Measurements from ENCODE around the gene NKD2. TPM values are rescaled to one million over a fixed set of nuclear protein-coding genes. Genes with fewer than 3 reads are reported as not detected.

Gene NKD2, protein sequence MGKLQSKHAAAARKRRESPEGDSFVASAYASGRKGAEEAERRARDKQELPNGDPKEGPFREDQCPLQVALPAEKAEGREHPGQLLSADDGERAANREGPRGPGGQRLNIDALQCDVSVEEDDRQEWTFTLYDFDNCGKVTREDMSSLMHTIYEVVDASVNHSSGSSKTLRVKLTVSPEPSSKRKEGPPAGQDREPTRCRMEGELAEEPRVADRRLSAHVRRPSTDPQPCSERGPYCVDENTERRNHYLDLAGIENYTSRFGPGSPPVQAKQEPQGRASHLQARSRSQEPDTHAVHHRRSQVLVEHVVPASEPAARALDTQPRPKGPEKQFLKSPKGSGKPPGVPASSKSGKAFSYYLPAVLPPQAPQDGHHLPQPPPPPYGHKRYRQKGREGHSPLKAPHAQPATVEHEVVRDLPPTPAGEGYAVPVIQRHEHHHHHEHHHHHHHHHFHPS
- polyA plus RNA-seq: not detected

GRCh38 chr5:1008451-1009358 is at the start of gene NKD2:
TSS of gene NKD2 (plus strand) at chr5:1008802. CDS start at chr5:1009058, 256 bp downstream.
- Mint-ChIP-seq H3K4me1 (peaks cover 2 to 7% (median 5%) of the 10 kb centered on the region in 3 donors), H3K4me3 (peak within 1 kb of the TSS in 3 of 4 donors; percentile 5 to 70 (median 55)), H3K27me3 (peaks cover 54% of the 10 kb centered on the region), H3K27ac (no peak within 1 kb of the TSS), H3K9me3 (no peaks in the 10 kb centered on the region), H3K36me3 (no peaks in the 10 kb centered on the region)

DNA sequence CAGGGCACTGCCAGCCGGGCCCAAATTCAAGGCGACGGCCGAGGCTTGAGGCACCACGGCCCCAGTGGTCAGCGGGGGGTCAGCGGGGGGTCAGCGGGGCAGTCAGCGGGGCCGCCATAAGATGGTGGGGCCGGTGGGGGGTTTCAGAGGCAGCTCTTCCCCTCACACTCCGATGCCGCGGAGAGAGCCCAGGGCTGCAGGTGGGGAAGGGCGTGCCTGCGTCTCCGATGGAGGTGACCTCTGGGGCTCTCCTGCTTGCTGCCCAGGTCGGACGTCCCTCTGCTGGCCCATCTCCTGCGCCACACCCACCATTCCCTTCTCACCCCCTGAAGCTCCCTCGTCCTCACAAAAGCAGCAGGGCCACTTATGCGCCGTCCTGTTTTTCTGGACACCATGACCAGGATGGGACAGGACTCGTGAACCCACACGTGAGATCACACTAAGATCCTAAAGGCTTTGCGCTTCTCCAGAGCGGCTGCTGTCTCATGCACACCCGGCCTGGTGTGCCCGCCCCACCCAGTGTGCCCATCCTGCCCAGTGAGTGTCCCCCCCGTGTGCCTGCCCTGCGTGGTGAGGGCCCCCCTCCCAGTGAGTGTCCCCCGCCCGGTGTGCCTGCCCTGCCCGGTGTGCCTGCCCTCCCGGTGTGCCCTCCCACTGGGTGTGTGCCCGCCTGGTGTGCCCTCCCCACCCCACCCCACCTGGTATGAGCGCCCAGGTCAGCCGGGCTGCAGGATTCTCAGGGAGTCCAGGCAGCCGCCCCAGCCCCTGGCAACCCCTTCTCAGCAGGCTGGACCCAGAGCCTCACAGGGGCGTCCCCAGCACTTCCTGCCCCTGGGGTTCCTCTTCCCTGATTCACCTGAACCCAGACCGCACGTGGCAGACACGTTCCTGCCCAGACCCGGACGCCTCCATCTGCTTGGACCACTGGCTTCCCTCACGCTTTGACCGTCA is 48.7 kb upstream of the NKD2 start:
- H3K36me3 Mint-ChIP-seq: no peaks in the 10 kb centered on the region
- H3K4me1 Mint-ChIP-seq: peaks cover 0 to 10% (median 0%) of the 10 kb centered on the region in 3 donors
- H3K27ac Mint-ChIP-seq: no peak overlapping the region
- H3K9me3 Mint-ChIP-seq: no peaks in the 10 kb centered on the region
- H3K4me3 Mint-ChIP-seq: no peak overlapping the region
- H3K27me3 Mint-ChIP-seq: peaks cover 58% of the 10 kb centered on the region

GRCh38 chr5:960551-960950 is 48.1 kb upstream of the NKD2 start:
- Mint-ChIP-seq H3K9me3 (no peaks in the 10 kb centered on the region), H3K4me3 (no peak overlapping the region), H3K27me3 (peaks cover 59% of the 10 kb centered on the region), H3K27ac (no peak overlapping the region), H3K4me1 (peaks cover 0 to 10% (median 2%) of the 10 kb centered on the region in 3 donors), H3K36me3 (no peaks in the 10 kb centered on the region)

DNA sequence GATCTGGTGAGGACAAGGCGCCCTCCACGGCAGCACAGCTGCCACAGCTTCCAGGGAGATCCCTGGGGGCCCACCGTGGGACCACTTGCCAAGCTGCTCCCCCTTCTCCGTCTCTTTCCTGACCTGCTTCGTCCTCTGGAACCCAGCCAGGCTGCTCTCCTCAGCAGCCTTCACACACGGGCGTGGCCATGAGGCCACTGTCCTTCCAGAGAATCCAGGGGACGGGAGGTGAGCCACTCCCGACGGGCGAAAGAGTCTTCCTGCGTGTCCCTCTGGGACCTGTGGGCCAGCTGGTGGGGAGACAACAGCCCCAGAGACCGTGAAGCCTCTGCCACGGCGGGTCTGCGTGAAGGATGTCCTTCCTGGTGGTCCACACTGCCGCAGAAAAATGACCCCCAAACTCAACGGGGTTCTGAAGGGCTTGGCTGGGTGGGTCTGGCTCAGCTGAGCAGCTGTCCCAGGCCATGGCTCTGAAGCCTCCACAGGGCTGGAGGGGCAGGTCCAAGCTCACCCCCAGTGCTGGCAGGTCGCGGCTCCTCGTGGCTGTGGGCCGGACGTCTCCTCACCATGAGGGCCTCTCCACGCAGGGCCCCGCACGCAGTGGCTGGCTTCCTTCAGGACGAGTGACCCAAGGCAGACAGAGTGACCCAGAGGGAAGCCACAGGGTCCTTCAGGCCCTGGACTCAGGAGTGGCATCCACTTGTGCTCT is 47.4 kb upstream of the NKD2 start:
- Mint-ChIP-seq H3K27me3 (peaks cover 60% of the 10 kb centered on the region), H3K36me3 (no peaks in the 10 kb centered on the region), H3K27ac (no peak overlapping the region), H3K9me3 (no peaks in the 10 kb centered on the region), H3K4me3 (no peak overlapping the region), H3K4me1 (peaks cover 0 to 10% (median 2%) of the 10 kb centered on the region in 3 donors)

- Mint-ChIP-seq H3K27me3 (peaks cover 59% of the 10 kb centered on the region), H3K27ac (no peak overlapping the region), H3K4me1 (peaks cover 0 to 10% (median 2%) of the 10 kb centered on the region in 3 donors), H3K4me3 (no peak overlapping the region), H3K9me3 (no peaks in the 10 kb centered on the region), H3K36me3 (no peaks in the 10 kb centered on the region)
These were observed 46.8 kb upstream of the NKD2 start for GRCh38 chr5:961711-962240.

GRCh38 chr5:962386-962785 is 46.2 kb upstream of the NKD2 start:
- Mint-ChIP-seq H3K36me3 (no peaks in the 10 kb centered on the region), H3K4me3 (no peak overlapping the region), H3K27me3 (peaks cover 54% of the 10 kb centered on the region), H3K27ac (no peak overlapping the region), H3K9me3 (no peaks in the 10 kb centered on the region), H3K4me1 (peaks cover 0 to 10% (median 2%) of the 10 kb centered on the region in 3 donors)

- no peaks in the 10 kb centered on the region for H3K9me3 Mint-ChIP-seq
- peaks cover 55% of the 10 kb centered on the region for H3K27me3 Mint-ChIP-seq
- no peak overlapping the region for H3K4me3 Mint-ChIP-seq
- peaks cover 0 to 10% (median 2%) of the 10 kb centered on the region in 3 donors for H3K4me1 Mint-ChIP-seq
- no peak overlapping the region for H3K27ac Mint-ChIP-seq
- H3K36me3 Mint-ChIP-seq: no peaks in the 10 kb centered on the region
These were observed 45.8 kb upstream of the NKD2 start for GRCh38 chr5:962801-963200.

DNA sequence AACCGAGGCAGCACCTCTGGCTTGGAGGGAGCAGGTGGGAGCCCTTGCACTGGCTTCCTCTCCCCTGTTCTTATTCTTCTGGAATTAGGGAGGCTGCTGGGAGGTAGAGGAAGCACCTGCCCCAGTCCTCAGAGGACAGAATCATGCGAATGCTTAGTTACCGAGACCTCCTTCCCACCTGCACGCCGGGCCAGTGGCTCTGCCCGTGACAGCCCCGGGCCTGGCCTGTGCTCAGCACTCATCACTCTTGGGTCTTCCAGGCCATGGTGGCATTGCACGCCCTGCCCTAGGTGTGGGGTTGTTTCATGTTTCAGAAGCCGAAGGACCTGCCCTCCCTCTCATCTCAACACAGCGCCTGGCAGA is 45.3 kb upstream of the NKD2 start:
- Mint-ChIP-seq H3K36me3 (no peaks in the 10 kb centered on the region), H3K4me3 (no peak overlapping the region), H3K27ac (no peak overlapping the region), H3K27me3 (peaks cover 53% of the 10 kb centered on the region), H3K4me1 (peaks cover 0 to 10% (median 2%) of the 10 kb centered on the region in 3 donors), H3K9me3 (no peaks in the 10 kb centered on the region)

GRCh38 chr5:963673-964531 is 44.7 kb upstream of the NKD2 start:
- Mint-ChIP-seq H3K36me3 (no peaks in the 10 kb centered on the region), H3K27ac (no peak overlapping the region), H3K4me1 (peaks cover 0 to 10% (median 2%) of the 10 kb centered on the region in 3 donors)

DNA sequence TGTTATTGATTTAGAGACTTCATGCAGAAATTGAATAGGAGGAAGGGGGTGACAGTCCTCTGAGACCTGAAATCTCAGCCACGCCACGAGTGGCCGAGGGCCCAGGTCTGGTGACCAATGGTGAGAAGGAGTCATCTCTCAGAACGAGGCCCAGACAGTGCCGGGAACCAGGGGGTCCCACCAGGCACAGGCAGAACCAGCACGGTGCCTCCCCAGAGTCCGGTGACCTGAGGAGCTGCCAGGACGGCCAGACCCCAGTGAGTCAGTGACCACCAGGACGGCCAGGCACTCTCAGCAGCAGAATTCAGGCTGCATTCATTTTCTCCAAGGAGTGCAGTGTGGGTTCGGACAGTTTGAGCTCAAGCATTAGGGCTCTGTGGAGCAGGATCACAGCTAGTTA is 43.8 kb upstream of the NKD2 start:
- no peak overlapping the region for H3K4me3 Mint-ChIP-seq

More at GRCh38 chr5:963673-964531, 44.7 kb upstream of the NKD2 start:
- no peaks in the 10 kb centered on the region for H3K9me3 Mint-ChIP-seq
- peak overlapping the region in 1 of 4 donors; percentile 21 for H3K4me3 Mint-ChIP-seq
- H3K27me3 Mint-ChIP-seq: peaks cover 52% of the 10 kb centered on the region

DNA sequence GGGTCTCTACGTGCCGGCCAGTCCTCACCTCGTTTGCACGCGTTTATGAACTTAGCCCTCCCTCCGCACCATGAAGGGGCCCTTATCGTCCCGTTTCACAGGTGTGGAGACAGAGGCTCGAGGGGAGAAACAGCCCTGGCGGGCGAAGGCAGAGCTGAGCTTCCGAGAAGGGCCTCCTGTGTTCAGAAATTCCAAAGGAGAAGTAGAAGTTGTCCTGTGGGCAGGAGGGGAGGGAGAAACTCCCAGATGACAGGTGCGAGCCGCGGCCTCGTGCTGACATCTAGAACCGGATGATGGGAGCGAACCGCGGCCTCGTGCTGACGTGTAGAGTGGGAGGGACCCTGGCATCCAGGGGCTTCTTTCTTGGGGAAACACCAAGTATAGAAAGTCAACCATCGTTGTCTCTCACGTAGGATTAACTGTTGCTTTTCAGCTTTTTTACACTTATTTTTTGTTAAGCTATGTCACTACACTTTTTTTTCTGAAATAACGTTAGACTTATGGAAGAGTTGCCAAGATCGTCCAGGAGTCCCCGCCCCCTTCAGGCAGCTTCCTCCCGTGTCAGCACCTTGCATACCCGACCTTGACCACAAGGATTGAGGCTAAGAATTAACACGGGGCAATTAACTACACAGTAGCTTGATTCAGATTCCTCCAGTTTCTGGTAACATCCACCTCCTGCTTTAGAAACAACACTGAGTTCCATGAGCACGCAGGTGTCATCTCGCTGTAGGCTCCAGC is 42.8 kb upstream of the NKD2 start:
- Mint-ChIP-seq H3K27ac (no peak overlapping the region), H3K4me3 (no peak overlapping the region), H3K9me3 (no peaks in the 10 kb centered on the region), H3K4me1 (peaks cover 0 to 10% (median 2%) of the 10 kb centered on the region in 3 donors), H3K27me3 (peaks cover 45% of the 10 kb centered on the region), H3K36me3 (no peaks in the 10 kb centered on the region)

More for the DNA sequence above, 43.8 kb upstream of the NKD2 start:
- Mint-ChIP-seq H3K4me1 (peaks cover 0 to 10% (median 2%) of the 10 kb centered on the region in 3 donors), H3K27me3 (peaks cover 50% of the 10 kb centered on the region), H3K9me3 (no peaks in the 10 kb centered on the region), H3K27ac (no peak overlapping the region), H3K36me3 (no peaks in the 10 kb centered on the region)

- no peak overlapping the region for H3K27ac Mint-ChIP-seq
- H3K36me3 Mint-ChIP-seq: no peaks in the 10 kb centered on the region
- peaks cover 0 to 2% (median 0%) of the 10 kb centered on the region in 3 donors for H3K9me3 Mint-ChIP-seq
- H3K4me3 Mint-ChIP-seq: no peak overlapping the region
- peaks cover 0 to 10% (median 2%) of the 10 kb centered on the region in 3 donors for H3K4me1 Mint-ChIP-seq
- peaks cover 44% of the 10 kb centered on the region for H3K27me3 Mint-ChIP-seq
These were observed 42.3 kb upstream of the NKD2 start for GRCh38 chr5:966345-966710.

Measured in IgD-negative memory B cell (primary cell).